Gastroesophageal sphincter (tissue), 4 donors: Measurements from ENCODE around the gene PRKRIP1. TPM values are rescaled to one million over a fixed set of nuclear protein-coding genes. Genes with fewer than 3 reads are reported as not detected.
"Not testable (repeated sequence)": the region's sequence is repeated elsewhere in the genome, so short reads cannot be mapped to it uniquely, and the experiment has no call there.

Experiments
- ATAC-seq: fragments of 150-250 bp; one replicate; pipeline ENCODE4 v1.9.1; 2016; ENCODE audit warnings: mild to moderate bottlenecking, moderate library complexity
- H3K27ac ChIP-seq, 4 donors: fragments of 200-600 bp; sonication (generic) in 3 of 4; 1 replicate in 3 of 4; 2 replicates in 1 of 4; pipeline ENCODE4 v1.5.1; 2016 to 2019
- H3K27me3 ChIP-seq: fragments of 200-600 bp; sonication (generic); one replicate; pipeline ENCODE4 v1.5.1; 2019
- H3K36me3 ChIP-seq, 2 donors: fragments of 200-600 bp; sonication (generic); one replicate each; pipeline ENCODE4 v1.5.1; 2019; ENCODE audit warnings: control low read depth in 1 of 2
- H3K4me1 ChIP-seq, 3 donors: fragments of 200-600 bp; sonication (generic); 1 replicate in 2 of 3; 2 replicates in 1 of 3; pipeline ENCODE4 v1.5.1; 2016 to 2019; ENCODE audit warnings: control low read depth in 2 of 3
- H3K4me3 ChIP-seq, 2 donors: fragments of 200-600 bp; sonication (generic); one replicate each; pipeline ENCODE4 v1.5.1; 2019; ENCODE audit warnings: mild to moderate bottlenecking in 1 of 2, moderate library complexity in 1 of 2
- H3K9me3 ChIP-seq, 3 donors: fragments of 200-600 bp; sonication (generic); one replicate each; pipeline ENCODE4 v1.5.1; 2017 to 2019; ENCODE audit warnings: control low read depth in 2 of 3
- EP300 ChIP-seq: sonication (generic); formaldehyde crosslinking; IDR thresholded peaks from one replicate; pipeline ENCODE4 v1.6.1; 2017; ENCODE audit warnings: antibody characterized with exemption, mild to moderate bottlenecking
- POLR2A ChIP-seq, 2 donors: fragments of 450-650 bp; IDR thresholded peaks; one replicate each; pipeline ENCODE4 v1.6.1; 2017; ENCODE audit warnings: antibody characterized with exemption in 2 of 2, mild to moderate bottlenecking in 2 of 2, moderate library complexity in 1 of 2
- POLR2AphosphoS5 ChIP-seq: sonication (generic); formaldehyde crosslinking; IDR thresholded peaks from one replicate; pipeline ENCODE4 v1.6.1; 2017; ENCODE audit warnings: antibody characterized with exemption
- WGBS, 2 donors: methylation state at CpG; one replicate each; pipeline ENCODE4 v1.1.5; 2018; ENCODE audit warnings: low coverage in 1 of 2; 5-methylcytosine and 5-hydroxymethylcytosine counted together
- total RNA-seq, 4 donors: library from RNA; depleted of rRNA; stranded (reverse); fragments of >200 nt; gene quantifications; one replicate each; pipeline ENCODE4 v1.1.0, GENCODE V29; 2016
- TF ChIP-seq, protein P1 (sequence below), 4 experiments: fragments of 200-600 bp in 2 of 4; fragments of 450-650 bp in 2 of 4; sonication (generic) in 1 of 4; IDR thresholded peaks; one replicate each; pipeline ENCODE4 v1.5.1; 2017 to 2019; ENCODE audit warnings: antibody characterized with exemption in 4 of 4, mild to moderate bottlenecking in 2 of 4, moderate library complexity in 2 of 4

Gene PRKRIP1
- total RNA-seq, 4 donors from 2014 or later: 11.7 to 48.7 (median 24.4) TPM

DNA sequence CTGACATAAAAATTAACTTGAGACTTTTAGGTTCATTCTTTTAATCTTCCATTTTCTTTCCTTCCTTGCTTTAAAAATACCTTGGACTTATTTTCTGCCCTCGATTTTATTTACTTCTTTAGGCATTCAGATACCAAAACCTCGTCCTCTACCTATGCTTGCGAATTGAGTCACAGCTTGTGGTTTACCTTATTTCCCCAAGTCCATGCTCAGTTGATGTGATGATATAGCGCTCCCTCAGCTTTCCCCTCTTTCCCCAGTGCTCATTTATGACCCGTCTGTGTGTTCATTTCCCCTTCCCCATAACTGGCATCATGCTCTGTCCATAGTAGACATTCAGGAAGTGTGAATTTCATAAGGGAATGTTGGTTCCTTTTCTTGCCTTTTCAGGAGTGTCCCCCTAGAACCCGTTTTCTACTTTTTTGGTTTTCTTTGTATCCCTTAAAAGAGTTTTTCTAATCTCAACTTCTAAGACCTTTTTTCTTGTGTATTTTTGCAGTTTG, 19.1 kb upstream of the PRKRIP1 start:
- no peak for TF ChIP-seq POLR2AphosphoS5
- TF ChIP-seq, protein P1, sequence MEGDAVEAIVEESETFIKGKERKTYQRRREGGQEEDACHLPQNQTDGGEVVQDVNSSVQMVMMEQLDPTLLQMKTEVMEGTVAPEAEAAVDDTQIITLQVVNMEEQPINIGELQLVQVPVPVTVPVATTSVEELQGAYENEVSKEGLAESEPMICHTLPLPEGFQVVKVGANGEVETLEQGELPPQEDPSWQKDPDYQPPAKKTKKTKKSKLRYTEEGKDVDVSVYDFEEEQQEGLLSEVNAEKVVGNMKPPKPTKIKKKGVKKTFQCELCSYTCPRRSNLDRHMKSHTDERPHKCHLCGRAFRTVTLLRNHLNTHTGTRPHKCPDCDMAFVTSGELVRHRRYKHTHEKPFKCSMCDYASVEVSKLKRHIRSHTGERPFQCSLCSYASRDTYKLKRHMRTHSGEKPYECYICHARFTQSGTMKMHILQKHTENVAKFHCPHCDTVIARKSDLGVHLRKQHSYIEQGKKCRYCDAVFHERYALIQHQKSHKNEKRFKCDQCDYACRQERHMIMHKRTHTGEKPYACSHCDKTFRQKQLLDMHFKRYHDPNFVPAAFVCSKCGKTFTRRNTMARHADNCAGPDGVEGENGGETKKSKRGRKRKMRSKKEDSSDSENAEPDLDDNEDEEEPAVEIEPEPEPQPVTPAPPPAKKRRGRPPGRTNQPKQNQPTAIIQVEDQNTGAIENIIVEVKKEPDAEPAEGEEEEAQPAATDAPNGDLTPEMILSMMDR (IDR thresholded peaks at IDR 0.05): no peak
- TF ChIP-seq POLR2A (IDR thresholded peaks at IDR 0.05): no peak
- no peak for TF ChIP-seq EP300
- Histone ChIP-seq H3K4me1 (no peaks in the 10 kb centered on the region), H3K27me3 (no peaks in the 10 kb centered on the region), H3K27ac (no peak overlapping the region), H3K4me3 (no peak overlapping the region), H3K9me3 (no peaks in the 10 kb centered on the region), H3K36me3 (peaks cover 0 to 70% of the 10 kb centered on the region in 2 donors)
- WGBS, 2 donors: 84 to 100% methylated on average over 1 to 6 of the region's 6 CpGs
- no peak for ATAC-seq

DNA sequence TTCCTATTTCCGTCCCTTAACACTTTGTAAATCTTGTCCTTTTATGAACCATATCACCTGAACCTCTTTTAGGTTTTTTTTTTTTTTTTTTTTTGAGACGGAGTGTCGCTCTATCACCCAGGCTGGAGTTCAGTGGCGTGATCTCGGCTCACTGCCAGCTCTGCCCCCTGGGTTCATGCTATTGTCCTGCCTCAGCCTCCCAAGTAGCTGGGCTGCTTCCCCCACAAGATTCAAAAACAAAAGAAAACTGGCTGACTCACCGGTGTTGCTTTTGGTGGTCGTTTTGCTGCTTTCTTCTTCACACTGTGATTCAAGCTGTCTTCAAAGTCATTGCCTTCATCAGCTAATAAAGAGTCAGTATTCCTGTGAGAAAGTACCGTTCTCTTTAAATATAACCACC, 15.3 kb upstream of the PRKRIP1 start:
- 82 to 85% methylated on average over 6 of the region's 8 CpGs for WGBS, 2 donors
- not testable (repeated sequence) for H3K9me3 ChIP-seq, H3K27me3 ChIP-seq

DNA sequence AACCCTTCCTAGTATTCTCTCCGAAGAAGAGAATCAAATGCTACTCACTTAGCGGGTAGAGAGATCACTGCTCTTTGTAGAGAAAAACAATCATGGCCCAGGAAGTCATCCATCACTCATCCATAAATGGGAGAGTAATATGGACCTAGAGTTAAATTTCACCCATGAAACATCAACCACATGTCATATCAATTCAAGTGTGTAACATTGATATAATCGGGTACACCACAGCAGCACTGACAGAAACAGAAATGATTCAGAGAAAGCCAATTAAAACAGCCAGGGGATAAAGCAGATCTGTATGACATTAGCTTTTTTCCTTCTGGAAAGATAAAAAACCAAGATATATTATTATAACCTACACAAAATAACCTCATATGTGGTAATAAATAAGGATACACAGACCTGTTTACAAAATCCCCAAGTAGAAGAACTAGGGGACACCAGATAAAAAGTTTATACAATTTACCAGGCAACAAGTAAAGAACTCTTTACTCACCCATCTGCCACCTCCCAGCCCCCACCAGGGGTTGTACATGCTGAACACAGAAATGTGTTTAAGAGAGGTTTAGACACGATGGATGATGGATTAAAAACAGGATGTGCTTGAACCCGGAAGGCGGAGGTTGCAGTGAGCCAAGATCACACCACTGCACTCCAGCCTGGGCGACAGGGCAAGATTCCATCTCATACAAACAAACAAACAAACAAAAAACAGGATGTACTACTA, 14.3 kb upstream of the PRKRIP1 start:
- not testable (repeated sequence) for H3K27me3 ChIP-seq, H3K4me1 ChIP-seq, H3K27ac ChIP-seq, H3K4me3 ChIP-seq, ATAC-seq, H3K9me3 ChIP-seq
- peaks cover 0 to 84% of the 10 kb centered on the region in 2 donors for H3K36me3 ChIP-seq
- WGBS, 2 donors: 36 to 68% methylated on average over 1 to 3 of the region's 7 CpGs

More for the DNA sequence above, 15.3 kb upstream of the PRKRIP1 start:
- peaks cover 0 to 86% of the 10 kb centered on the region in 2 donors for H3K36me3 ChIP-seq
- not testable (repeated sequence) for H3K4me3 ChIP-seq, H3K27ac ChIP-seq, H3K4me1 ChIP-seq, ATAC-seq

DNA sequence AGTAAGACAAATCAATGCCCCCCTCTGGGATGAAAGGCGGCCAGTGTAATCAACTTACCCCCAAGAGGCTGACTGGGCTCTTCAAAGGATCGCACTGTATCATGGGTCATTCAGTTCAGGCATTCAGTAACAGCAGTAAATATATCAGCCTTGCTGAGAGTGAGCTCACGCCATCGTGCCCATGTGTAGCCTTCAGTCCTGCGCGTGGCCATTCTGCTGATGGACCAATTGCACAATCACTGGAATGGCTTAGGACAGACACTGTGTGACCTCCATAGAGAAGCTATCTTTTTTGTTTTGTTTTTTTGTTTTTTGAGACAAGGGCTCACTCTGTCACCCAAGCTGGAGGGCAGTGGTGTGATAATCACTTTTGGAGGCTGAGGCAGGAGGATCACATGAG, 9.1 kb upstream of the PRKRIP1 start:
- no peaks in the 10 kb centered on the region for H3K27me3 ChIP-seq
- no peak overlapping the region for H3K27ac ChIP-seq
- no peak for ATAC-seq
- peaks cover 0 to 57% of the 10 kb centered on the region in 2 donors for H3K36me3 ChIP-seq
- WGBS, 2 donors: 81 to 88% methylated on average over 5 to 6 of the region's 6 CpGs
- H3K4me3 ChIP-seq: no peak overlapping the region
- TF ChIP-seq, protein P1 (IDR thresholded peaks at IDR 0.05): no peak
- TF ChIP-seq POLR2A (IDR thresholded peaks at IDR 0.05): no peak
- no peaks in the 10 kb centered on the region for H3K9me3 ChIP-seq
- peaks cover 0 to 6% (median 0%) of the 10 kb centered on the region in 3 donors for H3K4me1 ChIP-seq

DNA sequence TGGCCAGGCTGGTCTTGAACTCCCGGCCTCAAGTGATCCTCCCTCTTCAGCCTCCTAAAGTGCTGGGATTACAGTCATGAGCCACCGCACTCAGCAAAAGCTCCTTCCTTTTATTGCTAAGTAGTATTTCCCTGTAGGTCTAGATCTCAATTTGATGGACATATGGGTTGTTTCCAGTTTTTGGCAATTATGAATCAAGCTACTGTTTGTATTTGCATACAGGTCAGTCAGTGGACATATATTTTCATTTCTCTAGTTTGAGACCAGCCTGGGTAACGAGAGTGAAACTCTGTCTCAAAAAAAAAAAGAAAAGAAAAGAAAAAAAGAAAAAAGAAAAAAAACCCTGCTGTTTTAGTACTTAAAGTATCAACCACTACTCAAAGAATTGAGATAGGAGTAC, 6.4 kb upstream of the PRKRIP1 start:
- H3K27me3 ChIP-seq: no peaks in the 10 kb centered on the region
- no peak overlapping the region for H3K4me3 ChIP-seq
- WGBS, 2 donors: 100% methylated on average over 1 to 2 of the region's 3 CpGs
- no peak overlapping the region for H3K27ac ChIP-seq
- no peak for ATAC-seq
- H3K36me3 ChIP-seq: peaks cover 0 to 47% of the 10 kb centered on the region in 2 donors
- peaks cover 0 to 6% (median 0%) of the 10 kb centered on the region in 3 donors for H3K4me1 ChIP-seq
- H3K9me3 ChIP-seq: no peaks in the 10 kb centered on the region
- TF ChIP-seq, protein P1 (IDR thresholded peaks at IDR 0.05): no peak
- no peak for TF ChIP-seq POLR2A (IDR thresholded peaks at IDR 0.05)
- no peak for TF ChIP-seq EP300
- no peak for TF ChIP-seq POLR2AphosphoS5
